GM12875 (cell line): ENCODE results near the gene TPRN.

ENCODE experiments used
- H3K4me3 ChIP-seq: one replicate; pipeline ENCODE4 v1.5.1; 2011; ENCODE audit warnings: low read depth, low read length, control low read depth
- TF ChIP-seq, protein P1 (sequence below): IDR thresholded peaks from 2 replicates; pipeline ENCODE4 v1.5.1; 2011; ENCODE audit warnings: low read depth, mild to moderate bottlenecking, control low read depth, inconsistent platforms, low read length, moderate library complexity, borderline replicate concordance; ENCODE audit not compliant: insufficient read depth

TPRN gene

DNA sequence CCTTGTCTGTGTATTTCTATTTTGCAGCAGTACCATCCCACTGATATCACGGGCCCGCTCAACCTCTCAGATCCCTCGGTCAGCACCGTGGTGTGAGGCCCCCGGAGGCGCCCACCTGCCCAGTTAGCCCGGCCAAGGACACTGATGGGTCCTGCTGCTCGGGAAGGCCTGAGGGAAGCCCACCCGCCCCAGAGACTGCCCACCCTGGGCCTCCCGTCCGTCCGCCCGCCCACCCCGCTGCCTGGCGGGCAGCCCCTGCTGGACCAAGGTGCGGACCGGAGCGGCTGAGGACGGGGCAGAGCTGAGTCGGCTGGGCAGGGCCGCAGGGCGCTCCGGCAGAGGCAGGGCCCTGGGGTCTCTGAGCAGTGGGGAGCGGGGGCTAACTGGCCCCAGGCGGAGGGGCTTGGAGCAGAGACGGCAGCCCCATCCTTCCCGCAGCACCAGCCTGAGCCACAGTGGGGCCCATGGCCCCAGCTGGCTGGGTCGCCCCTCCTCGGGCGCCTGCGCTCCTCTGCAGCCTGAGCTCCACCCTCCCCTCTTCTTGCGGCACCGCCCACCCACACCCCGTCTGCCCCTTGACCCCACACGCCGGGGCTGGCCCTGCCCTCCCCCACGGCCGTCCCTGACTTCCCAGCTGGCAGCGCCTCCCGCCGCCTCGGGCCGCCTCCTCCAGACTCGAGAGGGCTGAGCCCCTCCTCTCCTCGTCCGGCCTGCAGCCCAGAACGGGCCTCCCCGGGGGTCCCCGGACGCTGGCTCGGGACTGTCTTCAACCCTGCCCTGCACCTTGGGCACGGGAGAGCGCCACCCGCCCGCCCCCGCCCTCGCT lies 32.6 kb downstream of the TPRN start:
- TF ChIP-seq, protein P1, sequence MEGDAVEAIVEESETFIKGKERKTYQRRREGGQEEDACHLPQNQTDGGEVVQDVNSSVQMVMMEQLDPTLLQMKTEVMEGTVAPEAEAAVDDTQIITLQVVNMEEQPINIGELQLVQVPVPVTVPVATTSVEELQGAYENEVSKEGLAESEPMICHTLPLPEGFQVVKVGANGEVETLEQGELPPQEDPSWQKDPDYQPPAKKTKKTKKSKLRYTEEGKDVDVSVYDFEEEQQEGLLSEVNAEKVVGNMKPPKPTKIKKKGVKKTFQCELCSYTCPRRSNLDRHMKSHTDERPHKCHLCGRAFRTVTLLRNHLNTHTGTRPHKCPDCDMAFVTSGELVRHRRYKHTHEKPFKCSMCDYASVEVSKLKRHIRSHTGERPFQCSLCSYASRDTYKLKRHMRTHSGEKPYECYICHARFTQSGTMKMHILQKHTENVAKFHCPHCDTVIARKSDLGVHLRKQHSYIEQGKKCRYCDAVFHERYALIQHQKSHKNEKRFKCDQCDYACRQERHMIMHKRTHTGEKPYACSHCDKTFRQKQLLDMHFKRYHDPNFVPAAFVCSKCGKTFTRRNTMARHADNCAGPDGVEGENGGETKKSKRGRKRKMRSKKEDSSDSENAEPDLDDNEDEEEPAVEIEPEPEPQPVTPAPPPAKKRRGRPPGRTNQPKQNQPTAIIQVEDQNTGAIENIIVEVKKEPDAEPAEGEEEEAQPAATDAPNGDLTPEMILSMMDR, result no peak
- H3K4me3 ChIP-seq, result no peak overlapping the region

DNA sequence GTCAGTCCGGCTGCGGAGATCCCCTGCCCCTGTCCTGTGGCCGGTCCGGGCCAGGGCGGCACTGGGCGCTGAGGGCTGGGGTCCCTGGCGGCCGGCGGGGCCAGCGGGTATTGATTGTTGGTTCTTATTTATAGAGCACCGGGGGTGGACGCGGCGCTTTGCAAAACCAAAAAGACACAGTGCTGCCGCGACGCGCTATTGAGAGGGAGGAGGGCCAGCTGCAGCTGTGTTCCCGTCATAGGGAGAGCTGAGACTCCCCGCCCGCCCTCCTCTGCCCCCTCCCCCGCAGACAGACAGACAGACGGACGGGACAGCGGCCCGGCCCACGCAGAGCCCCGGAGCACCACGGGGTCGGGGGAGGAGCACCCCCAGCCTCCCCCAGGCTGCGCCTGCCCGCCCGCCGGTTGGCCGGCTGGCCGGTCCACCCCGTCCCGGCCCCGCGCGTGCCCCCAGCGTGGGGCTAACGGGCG lies 33.2 kb downstream of the TPRN start:
- H3K4me3 ChIP-seq, result no peak overlapping the region
- TF ChIP-seq, protein P1, result no peak

DNA sequence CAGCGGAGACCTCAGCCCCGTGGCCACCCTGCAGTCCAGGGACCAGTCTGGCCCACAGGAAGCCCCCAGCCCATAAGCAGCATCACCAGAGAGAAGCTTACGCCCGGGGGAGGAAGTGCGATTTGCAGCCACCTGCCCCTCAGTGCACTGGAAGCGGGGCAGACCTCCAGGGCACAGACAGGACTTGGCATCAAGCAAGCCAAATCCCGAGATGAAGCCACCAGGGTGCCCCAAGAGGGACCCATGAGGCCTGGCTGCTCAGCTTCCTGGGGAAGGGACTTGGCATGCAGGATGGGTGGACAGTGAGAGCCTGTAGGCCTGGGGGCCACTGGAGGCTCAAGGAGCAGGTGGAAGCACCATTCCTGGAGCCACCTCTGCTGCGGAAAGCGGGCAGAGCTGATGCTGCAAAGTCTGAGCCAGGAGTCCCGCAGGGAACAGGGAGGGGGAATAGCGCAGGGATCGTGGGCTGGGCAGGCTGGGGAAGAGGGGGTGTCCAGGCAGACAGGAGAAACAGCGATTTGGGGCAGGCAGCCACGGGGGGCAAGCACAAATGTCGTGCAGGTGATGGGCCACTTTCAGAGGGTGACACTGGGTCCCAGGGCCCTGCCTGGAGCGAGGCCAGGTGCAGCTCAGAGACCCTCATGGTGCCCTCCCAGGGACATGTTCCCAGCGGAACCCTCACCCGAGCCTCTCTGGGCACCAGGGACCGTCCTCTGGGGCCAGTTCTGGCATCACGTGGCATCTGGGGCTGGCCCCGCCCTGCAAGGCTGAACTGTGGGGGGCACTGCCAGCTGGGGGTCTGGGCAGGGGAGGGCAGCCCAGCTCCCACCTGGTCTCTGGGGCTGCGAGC lies 33.9 kb downstream of the TPRN start:
- H3K4me3 ChIP-seq, result no peak overlapping the region
- TF ChIP-seq, protein P1, result no peak

DNA sequence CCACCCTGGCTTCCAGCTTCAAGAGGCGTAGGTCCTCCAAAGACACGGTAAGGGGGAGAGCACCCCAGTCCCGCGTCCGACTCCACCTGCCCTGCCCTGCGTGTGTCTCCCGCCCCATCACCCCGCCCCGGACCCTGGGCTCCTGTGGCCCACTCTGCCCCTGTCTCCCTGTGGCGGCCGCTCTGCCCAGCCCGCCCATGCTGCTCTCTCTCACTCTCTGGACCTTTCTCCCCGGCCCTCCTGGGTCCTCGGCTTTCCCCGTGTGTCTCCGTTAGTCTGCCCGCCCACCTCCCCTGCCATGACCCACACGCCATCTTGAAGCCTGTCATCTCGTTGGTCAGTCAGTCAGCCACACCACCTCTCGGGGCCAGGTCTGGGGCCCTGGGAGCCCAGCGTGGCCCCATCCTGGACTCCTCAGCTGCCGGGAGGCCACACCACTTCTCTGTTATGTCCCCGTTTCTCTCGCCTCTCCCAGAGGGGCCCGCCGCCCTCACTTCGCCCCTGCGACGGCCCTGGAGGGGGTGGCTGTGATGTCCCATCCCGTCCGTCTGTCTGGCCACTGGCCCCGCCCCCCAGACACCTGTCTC lies 35.2 kb downstream of the TPRN start:
- no peak overlapping the region for H3K4me3 ChIP-seq
- TF ChIP-seq, protein P1, result no peak

DNA sequence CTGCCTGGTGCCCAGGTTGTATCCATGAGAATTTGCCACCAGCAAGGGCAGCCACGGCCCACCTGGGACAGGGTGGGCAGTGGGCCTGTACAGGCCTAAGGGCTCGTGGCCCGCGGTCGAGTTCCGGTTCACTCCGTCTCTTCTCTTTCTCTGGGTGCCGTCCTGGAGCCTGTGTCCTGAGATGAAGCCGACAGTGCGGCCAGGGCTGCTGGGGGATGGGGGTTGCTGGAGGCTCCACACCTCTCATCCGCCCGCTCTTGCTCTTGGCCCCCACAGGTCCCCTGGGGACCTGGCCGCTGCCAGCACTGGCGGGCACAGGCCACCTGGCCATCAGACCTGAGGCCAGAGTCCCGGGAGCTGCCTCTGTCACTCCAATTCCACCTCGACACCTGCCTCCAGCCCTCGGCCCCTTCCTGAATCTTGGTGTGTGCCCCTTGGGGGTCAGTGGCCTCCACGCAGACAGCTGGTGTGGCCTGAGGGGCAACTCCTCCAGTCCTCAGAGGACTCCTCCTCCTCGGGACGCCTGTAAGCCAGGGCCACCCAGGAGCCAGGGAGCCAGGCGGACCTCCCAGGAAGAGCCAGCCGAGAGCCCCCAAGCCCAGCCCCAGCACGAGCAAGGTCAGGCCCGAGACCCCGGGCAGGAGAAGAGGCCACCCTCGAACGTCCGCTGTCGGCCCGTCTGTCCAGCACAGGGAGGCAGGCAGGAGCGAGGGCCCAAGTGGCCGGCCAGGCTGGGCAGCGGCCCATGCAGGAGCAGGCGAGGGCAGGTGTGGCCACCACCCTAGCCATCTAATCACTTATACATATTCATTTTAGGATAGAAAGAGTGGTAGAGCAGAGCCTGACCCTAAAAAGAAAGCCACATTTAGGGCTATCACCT lies 35.9 kb downstream of the TPRN start:
- H3K4me3 ChIP-seq, result no peak overlapping the region
- TF ChIP-seq, protein P1, result no peak

DNA sequence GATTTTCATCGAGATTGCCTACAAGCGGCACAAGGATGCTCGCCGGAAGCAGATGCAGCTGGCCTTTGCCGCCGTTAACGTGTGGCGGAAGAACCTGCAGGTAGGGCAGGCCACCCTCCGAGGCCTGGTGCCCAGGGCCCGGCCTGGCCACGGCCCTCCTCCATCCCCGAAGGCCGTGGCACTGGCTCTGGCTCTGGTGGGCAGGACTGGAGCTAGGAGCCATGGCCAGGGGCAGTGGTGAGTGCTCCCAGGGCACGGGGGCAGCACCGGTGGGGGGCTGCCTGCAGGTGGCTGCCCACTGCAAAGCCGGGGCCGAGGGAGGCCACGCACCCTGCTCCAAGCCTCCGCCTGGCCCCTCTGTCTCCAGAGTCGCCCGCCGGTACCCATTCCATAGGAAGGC lies 36.7 kb downstream of the TPRN start:
- TF ChIP-seq, protein P1, result no peak
- no peak overlapping the region for H3K4me3 ChIP-seq
